ENCODE results near the gene COL23A1.

COL23A1 gene

GRCh38 chr5:178424810-178425177, 165.4 kb downstream of the COL23A1 start:
- no peak for DNase-seq (ENCODE audit: low read depth in 2 of 2)

GRCh38 chr5:178423901-178424809, 166.0 kb downstream of the COL23A1 start:
- no peak for DNase-seq (ENCODE audit: low read depth in 2 of 2)

GRCh38 chr5:178423431-178423830, 166.8 kb downstream of the COL23A1 start:
- DNase-seq (ENCODE audit: low read depth in 2 of 2), result no peak

GRCh38 chr5:178422400-178422775, 167.8 kb downstream of the COL23A1 start:
- no peak for DNase-seq (ENCODE audit: low read depth in 2 of 2)

- DNase-seq (ENCODE audit: low read depth in 2 of 2), result no peak
These were observed 168.3 kb downstream of the COL23A1 start for GRCh38 chr5:178421699-178422399.

- DNase-seq (ENCODE audit: low read depth in 2 of 2), result no peak
These were observed 169.1 kb downstream of the COL23A1 start for GRCh38 chr5:178421128-178421527.

GRCh38 chr5:178420354-178420781, 169.8 kb downstream of the COL23A1 start:
- DNase-seq (ENCODE audit: low read depth in 2 of 2), result no peak

- DNase-seq (ENCODE audit: low read depth in 2 of 2), result no peak
These were observed 170.5 kb downstream of the COL23A1 start for GRCh38 chr5:178419651-178420050.

- DNase-seq (ENCODE audit: low read depth in 2 of 2), result no peak
These were observed 171.0 kb downstream of the COL23A1 start for GRCh38 chr5:178419196-178419595.

- no peak for DNase-seq (ENCODE audit: low read depth in 2 of 2)
These were observed 171.7 kb downstream of the COL23A1 start for GRCh38 chr5:178418471-178419010.

- DNase-seq (ENCODE audit: low read depth in 2 of 2), result no peak
These were observed 172.2 kb downstream of the COL23A1 start for GRCh38 chr5:178418031-178418430.

- no peak for DNase-seq (ENCODE audit: low read depth in 2 of 2)
These were observed 172.8 kb downstream of the COL23A1 start for GRCh38 chr5:178417391-178417811.

GRCh38 chr5:178416919-178417318, 173.3 kb downstream of the COL23A1 start:
- no peak for DNase-seq (ENCODE audit: low read depth in 2 of 2)

GRCh38 chr5:178416206-178416882, 173.8 kb downstream of the COL23A1 start:
- DNase-seq (ENCODE audit: low read depth in 2 of 2), result no peak

GRCh38 chr5:178415353-178415752, 174.8 kb downstream of the COL23A1 start:
- DNase-seq (ENCODE audit: low read depth in 2 of 2), result no peak

- no peak for DNase-seq (ENCODE audit: low read depth in 2 of 2)
These were observed 176.2 kb downstream of the COL23A1 start for GRCh38 chr5:178413988-178414387.

GRCh38 chr5:178411083-178411482, 179.1 kb downstream of the COL23A1 start:
- DNase-seq (ENCODE audit: low read depth in 2 of 2), result no peak

- no peak for DNase-seq (ENCODE audit: low read depth in 2 of 2)
These were observed 182.5 kb downstream of the COL23A1 start for GRCh38 chr5:178407646-178408045.

- no peak for DNase-seq (ENCODE audit: low read depth in 2 of 2)
These were observed 185.2 kb downstream of the COL23A1 start for GRCh38 chr5:178404987-178405386.

GRCh38 chr5:178403956-178404600, 186.1 kb downstream of the COL23A1 start:
- no peak for DNase-seq (ENCODE audit: low read depth in 2 of 2)

- DNase-seq (ENCODE audit: low read depth in 2 of 2), result no peak
These were observed 186.8 kb downstream of the COL23A1 start for GRCh38 chr5:178403351-178403750.

- no peak for DNase-seq (ENCODE audit: low read depth in 2 of 2)
These were observed 190.5 kb downstream of the COL23A1 start for GRCh38 chr5:178399701-178400095.
